Measurements from ENCODE around the gene LPA. TPM values are rescaled to one million over a fixed set of nuclear protein-coding genes. Genes with fewer than 3 reads are reported as not detected.

LPA gene
- total and polyA plus RNA-seq, 2 of the 13 experiments (the other 11 are each of a cell fraction or from before 2014, with no cell fraction given): not detected

DNA sequence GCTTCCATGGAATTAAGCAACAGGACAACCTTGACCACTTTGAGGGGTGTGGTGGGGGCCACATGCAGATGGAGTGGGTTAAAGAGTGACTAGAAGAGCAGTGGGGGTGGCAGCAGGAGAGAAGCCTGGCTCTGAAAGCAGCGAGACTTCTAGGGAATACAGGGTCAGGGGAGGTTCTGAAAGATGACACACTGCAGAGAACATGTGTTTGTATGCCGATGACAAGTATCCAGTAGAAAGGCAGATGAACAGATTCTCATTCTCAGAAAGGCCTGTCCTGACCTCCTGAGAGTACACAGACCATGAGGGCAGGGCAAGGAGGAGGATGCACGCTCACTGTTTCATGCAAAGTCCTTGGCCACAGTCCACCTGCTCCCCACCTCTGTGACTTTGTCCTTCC lies 2.9 kb downstream of the LPA start (continued):
- TF ChIP-seq ZFX (CRISPR knock-in tag; IDR thresholded peaks at IDR 0.05; ENCODE audit: low read depth): no peak

DNA sequence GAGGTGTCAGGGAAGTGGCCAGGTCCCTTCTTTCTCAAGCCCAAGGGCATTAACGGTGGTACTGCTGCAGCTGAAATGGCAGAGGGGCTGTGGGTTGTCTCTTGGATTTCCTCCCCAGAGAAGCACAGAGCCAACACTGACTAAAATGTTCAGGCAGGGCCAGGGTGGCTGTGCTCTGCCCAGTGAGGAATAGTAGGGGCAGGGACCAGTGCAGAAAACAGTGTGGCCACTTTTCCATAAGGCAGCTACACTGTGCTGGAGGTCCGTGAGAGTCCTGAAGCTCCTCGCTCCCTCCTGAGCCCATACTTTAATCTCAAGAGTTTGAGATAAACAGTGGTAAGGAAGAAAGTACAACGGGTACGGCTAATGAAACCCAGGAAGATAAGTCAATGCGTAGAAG lies 4.5 kb downstream of the LPA start:
- Histone ChIP-seq H3K36me3 (replicated peaks in 1 of 2; ENCODE audit: control insufficient read depth in 1 of 2, insufficient read depth in 2 of 2, low read length in 2 of 2) (no peaks in the 10 kb centered on the region), H3K27me3 (ENCODE audit: control insufficient read depth in 1 of 2, insufficient read depth in 2 of 2, low read length in 2 of 2) (no peaks in the 10 kb centered on the region), H3K79me2 (ENCODE audit: insufficient read depth, low read length) (no peaks in the 10 kb centered on the region), H3K27ac (ENCODE audit: extremely low read length, insufficient read depth, low read length) (no peak overlapping the region), H3K9ac (ENCODE audit: insufficient read depth, low read depth, low read length) (no peak overlapping the region), H3K4me2 (ENCODE audit: low read depth, low read length) (no peak overlapping the region), H3K9me3 (ENCODE audit: low read length) (no peaks in the 10 kb centered on the region), H4K20me1 (ENCODE audit: insufficient read depth, low read length) (no peaks in the 10 kb centered on the region), H2AFZ (ENCODE audit: low read length) (no peak overlapping the region), H3K4me3 (replicated peaks in 1 of 3; ENCODE audit: insufficient read depth in 1 of 3, low read depth in 2 of 3, low read length in 3 of 3) (no peak overlapping the region), H3K4me1 (ENCODE audit: insufficient read depth, low read length) (no peaks in the 10 kb centered on the region)
- WGBS (ENCODE audit: low lambda C conversion rate): 27% methylated on average over 6 of the region's 6 CpGs
- in situ Hi-C loops (cut with HindIII; ENCODE audit: extremely low pct_ligation_motif_present, low pct_unique_long_range_greater_than_20kb) (loop anchor here (25.0 kb wide), 1 partner anchor 147 kb away; no protein-coding TSS in a partner anchor), intact Hi-C loops (cut with micrococcal nuclease; ENCODE audit: unreplicated experiment) (no loop called here)
- ChIA-PET POLR2A (no interaction called here), CTCF (ENCODE audit: low intra/inter-chr PET ratio, low total read pairs) (no interaction called here)
- ATAC-seq (no peak), DNase-seq (ENCODE audit: low spot score) (no peak), FAIRE-seq (no peak)
- no TSS peak for BruUV-seq (replicated peaks)
- TF ChIP-seq TBL1XR1 (IDR thresholded peaks at IDR 0.05; ENCODE audit: borderline replicate concordance, low read length, partially characterized antibody): no peak
- no peak for TF ChIP-seq MXI1 (IDR thresholded peaks at IDR 0.05; ENCODE audit: borderline replicate concordance, low read depth, low read length)
- TF ChIP-seq PRPF4 (IDR thresholded peaks at IDR 0.05; ENCODE audit: low read depth, low read length, poor library complexity, severe bottlenecking): no peak
- TF ChIP-seq, protein P1, sequence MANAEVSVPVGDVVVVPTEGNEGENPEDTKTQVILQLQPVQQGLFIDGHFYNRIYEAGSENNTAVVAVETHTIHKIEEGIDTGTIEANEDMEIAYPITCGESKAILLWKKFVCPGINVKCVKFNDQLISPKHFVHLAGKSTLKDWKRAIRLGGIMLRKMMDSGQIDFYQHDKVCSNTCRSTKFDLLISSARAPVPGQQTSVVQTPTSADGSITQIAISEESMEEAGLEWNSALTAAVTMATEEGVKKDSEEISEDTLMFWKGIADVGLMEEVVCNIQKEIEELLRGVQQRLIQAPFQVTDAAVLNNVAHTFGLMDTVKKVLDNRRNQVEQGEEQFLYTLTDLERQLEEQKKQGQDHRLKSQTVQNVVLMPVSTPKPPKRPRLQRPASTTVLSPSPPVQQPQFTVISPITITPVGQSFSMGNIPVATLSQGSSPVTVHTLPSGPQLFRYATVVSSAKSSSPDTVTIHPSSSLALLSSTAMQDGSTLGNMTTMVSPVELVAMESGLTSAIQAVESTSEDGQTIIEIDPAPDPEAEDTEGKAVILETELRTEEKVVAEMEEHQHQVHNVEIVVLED (CRISPR knock-in tag; IDR thresholded peaks at IDR 0.05; ENCODE audit: borderline replicate concordance): no peak
- no peak for TF ChIP-seq SPEN (CRISPR knock-in tag; IDR thresholded peaks at IDR 0.05; ENCODE audit: low read depth)
